Fibroblast of peridontal ligament (primary cell): ENCODE results near the gene NHP2.
A peak's percentile ranks its signal among the peaks of the same experiment; 100 is the strongest.

ENCODE experiments used
- DNase-seq: peaks from one replicate; pipeline ENCODE4 v3.0.0-alpha.2; 2010; ENCODE audit errors: extremely low read depth

The NHP2 gene

DNA sequence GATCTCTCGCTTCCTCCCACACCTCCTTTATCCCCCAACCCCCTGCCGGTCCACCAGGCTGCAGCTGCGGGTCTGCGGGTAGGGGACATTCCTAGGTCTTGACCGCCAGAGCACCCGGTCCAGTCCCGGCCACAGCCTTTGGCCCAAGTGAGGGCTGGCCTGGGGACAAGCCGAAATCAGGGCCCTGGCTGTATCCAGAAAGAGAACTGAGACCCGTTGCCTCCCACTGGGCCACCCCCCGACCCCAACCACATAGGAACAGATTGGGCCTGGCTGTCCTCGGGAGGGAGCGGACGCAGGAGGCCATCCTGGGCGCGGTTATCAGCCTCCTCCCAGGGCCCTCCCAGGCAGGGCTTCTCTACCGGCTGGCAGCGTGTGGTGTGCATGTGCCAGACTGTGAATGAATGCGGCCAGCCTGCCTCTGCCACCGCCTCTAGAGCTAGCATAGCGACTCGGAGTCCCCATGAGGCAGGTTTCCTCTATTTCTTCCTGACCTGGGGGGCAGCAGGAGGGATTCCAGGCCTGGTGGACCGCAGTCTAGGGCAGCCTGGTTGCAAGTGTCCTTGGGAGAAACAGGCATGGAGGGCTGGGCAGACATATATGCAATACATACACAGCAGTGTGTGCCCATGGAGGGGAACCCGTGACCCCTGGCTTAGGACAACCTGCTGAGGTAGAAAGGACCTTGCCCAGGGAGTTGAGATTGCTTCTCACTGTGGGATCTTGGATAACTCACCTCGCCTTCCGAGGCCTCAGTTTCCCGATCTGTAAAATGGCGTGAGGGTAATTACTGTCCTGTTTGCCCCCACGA lies 39.2 kb downstream of the NHP2 start:
- no peak for DNase-seq

DNA sequence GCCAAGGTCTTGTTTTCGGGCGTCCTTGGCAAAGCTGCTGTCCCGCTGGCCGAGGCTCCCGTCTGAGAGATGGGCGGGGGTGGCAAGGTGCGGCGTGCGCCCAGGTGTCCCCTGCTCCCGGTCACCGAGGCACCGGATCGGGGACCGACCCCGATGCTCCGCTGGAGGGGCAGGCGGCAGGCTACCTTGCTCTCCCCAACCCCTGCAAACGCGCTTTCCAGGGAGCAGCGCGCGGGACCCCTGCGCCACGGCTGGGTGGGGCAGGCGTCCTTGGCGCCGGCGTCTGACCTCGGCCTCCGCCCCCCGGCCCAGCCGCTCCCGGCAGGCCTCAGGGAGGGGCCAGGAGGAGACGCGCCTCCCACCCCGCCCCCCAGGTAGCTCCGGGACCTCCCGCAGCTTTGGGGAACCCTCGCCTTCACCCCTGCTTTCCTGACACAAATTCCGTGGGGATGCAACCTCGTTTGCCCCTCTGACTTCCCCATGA lies 39.8 kb downstream of the NHP2 start:
- DNase-seq: no peak

DNA sequence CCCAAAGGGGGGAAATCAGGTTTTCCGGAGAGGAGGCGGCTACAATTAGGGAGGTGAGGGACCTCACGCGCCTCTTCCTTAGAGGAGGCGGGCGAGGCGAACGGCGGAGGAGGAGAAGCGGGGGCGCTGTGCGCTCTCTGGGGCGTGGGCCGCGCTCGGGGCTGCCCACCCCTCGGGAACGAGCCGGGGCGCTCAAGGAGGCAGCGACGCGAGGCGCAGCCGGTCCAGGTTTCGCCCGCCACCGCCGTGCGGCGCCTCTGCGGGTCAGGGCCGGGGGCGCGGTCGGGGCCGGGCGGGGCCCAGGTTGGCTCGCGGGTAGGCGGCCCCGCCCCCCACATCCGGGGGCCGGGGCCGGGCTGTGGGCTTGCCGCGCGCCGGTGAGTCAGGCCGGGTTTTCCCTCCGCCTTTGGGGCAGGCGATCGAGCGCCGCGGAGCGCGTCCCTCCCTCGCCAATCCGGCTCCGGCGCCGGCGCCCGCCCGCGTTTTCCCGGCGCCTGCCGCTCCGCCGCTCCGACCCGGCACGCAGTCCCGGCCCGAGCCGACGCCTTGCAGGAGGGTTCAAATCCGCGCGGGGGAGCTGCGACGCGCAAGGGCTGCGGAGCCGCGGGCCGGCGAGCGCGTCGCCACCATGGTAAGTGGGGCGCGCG lies 40.4 kb downstream of the NHP2 start, which contains the start of gene N4BP3:
TSS of gene N4BP3 (plus strand) at position 392 of the 647 bp plus-strand sequence. CDS start 6,052 bp downstream, outside the sequence.
- DNase-seq: no peak

DNA sequence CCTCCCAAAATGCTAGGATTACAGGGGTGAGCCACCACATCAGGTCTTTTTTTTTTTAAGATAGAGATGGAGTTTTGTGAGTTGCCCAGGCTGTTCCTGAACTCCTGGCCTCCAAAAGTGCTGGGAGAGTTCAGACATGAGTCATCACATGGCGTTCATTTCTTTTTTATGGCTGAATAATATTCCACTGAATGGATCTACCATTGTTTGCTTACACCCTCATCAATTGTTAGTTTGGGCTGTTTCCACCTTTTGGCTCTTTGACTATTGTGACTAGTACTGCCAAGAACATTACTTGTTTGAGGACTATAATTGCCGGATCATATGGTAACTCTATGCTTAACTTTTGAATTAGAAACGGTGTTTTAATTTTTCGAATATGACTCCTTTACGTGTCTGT lies 41.1 kb downstream of the NHP2 start:
- no peak for DNase-seq

DNA sequence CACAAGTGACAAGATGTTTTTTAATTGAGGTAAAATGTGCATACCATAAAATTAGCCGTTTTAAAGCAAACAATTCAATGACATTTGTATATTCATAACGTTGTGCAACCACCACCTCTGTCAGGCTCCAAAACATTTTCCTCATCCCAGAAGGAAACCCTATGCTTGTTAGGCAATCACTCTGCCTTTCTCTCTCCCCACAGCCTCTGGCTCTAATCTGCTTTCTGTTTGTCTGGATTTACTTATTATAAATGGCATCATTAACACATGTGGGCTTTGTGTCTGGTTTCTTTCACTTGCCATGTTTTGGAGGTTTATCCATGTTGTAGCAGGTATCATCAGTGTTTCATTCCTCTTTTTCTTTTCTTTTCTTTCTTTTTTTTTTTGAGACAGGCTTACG lies 41.8 kb downstream of the NHP2 start:
- peak; percentile 81 for DNase-seq

DNA sequence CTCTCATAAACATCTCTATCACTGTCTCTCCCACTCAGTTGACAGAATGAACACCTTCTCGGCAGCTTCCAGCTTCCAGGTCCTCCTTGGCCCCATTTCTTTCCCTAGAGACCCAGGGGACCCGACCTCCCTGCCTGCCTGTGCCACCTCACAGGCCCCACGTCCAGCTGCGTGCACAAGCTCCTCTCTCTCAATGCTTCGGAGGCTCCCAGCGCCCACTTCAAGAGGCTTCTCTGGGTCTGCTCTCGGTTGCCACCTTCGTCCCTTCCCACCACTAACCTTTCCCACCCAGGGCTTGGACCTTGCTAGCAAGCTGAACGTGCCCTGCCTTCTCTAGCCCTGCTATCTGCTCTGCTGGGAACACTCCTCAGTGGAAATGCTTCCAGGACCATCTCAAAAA lies 43.2 kb downstream of the NHP2 start:
- DNase-seq: no peak

DNA sequence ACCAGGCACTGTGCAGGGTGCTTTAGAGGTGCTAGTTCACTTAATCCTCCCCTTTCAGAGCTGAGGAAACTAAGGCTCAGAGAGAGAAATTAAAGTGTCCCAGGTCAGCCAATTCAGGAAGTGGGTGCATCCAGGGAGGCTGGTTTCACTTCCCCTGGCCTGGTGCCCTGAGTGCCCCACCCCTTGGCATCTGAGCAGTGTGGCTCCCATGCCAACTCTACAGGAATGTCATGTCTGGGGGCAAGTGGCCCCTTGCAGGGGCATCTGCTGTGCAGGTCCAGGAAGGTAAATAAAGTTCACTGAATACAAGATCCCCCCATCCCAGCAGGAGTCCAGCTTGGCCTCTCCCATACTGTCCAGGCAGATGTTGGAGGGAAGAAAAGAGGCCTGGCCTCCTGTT lies 44.7 kb downstream of the NHP2 start:
- no peak for DNase-seq

DNA sequence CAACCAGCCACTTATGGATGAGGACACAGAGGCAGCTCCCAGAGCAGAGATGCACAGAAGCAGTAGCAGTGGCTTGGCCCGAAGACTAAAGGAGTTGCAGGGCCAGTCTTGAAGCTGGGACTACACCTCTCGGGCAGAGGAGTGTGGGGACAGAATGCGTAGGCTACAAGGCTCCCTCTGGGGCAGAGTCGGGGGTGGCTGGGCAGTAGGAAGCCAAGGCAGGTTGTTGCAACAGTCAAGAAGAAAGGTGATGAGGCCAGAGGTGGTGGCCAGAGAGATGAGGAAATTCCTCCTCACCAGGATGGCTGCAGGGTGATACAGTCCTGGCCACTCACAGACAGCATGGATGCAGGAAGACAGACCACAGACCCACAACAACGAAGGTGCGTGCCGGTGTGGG lies 45.2 kb downstream of the NHP2 start:
- no peak for DNase-seq

DNA sequence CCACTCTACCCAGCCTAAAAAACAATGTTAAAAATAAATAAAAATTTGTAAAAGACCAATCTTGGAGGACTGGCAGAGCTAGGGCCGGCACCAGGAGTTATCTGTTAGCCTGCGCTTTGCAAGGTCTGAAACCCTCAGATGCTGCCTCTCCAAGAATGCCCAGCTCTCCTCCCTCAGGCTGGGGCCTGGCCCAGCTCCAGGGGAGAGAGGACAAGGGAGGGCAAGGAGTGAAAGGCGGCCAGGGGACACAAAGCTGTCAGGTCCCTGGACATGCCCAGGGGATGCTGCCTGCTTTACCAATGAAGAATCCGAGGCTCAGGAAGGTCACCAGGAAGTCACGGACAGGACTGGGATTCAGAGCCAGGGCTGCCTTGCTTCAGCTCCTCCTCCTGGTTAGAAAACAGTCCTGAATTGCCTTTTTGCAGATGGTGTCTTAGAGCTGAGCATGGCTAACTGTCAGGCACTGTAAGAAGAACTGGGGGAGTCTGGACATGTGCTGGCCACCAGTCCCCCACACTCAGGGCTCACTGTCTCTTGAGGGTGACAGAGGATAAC lies 45.9 kb downstream of the NHP2 start:
- DNase-seq: no peak

DNA sequence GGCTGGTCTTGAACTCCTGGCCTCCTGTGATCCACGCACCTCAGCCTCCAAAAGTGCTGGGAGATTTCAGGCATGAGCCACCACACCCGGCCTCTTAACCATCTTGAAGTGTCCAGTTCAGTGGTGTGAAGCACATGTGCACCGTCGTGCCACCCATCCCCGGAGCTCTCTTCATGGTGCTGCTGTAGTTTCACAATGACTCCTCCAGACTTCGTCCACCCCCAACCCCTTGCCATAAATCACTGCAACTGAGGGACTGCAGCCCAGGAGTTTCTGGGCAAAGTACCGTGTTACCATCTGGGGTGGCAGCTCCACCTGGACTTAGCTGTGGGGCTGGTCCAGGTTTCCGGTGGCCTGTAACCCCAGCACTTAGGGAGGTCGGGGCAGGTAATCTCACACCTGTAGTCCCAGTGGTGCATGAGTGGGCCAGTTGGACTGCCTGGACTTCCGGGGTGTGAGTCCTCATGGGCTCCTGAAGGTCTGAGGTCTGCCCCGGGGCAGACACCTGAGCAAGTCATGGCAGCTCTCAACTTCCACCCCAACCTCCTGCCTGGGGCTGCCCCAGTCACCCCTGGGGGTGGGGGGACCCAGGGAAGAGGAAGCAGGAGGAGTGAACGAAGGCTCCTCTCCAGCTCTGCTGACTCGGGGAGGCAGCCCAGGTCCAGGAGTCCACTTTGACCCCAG lies 47.0 kb downstream of the NHP2 start:
- DNase-seq: no peak

DNA sequence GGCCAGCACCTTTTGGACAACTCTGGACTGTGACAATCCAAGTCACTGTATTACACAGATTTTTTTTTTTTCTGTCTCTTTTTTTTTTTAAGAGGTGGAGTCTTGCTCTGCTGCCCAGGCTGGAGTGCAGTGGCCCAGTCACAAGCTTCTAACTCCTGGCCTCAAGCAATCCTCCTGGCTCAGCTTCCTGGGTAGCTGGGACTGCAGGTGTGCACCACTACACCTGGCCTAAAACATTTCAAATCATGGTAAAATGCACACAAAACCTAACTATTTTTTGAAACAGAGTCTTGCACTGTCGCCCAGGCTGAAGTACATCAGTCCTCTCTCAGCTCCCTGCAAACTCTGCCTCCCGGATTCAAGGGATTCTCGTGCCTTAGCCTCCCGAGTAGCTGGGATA lies 47.6 kb downstream of the NHP2 start:
- no peak for DNase-seq

DNA sequence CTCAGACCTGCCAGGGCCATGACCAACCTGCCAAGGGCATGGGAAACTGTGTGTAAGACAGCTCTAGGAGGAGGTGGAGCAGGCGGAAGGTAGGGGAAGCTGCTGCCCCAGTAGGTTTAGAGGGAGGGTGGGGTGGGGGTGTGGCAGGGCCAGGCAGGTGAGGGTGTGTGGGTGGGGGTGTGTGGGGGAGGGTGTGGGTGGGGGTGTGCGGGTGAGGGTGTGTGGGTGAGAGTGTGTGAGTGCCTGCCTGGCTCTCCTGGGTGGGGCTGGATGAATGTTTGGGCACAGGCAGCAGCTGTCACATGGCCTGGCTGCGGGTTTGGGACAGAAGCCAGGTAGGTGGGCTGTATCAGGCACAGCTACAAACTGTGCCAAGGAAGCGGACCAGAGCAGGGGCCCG lies 49.2 kb downstream of the NHP2 start:
- no peak for DNase-seq

DNA sequence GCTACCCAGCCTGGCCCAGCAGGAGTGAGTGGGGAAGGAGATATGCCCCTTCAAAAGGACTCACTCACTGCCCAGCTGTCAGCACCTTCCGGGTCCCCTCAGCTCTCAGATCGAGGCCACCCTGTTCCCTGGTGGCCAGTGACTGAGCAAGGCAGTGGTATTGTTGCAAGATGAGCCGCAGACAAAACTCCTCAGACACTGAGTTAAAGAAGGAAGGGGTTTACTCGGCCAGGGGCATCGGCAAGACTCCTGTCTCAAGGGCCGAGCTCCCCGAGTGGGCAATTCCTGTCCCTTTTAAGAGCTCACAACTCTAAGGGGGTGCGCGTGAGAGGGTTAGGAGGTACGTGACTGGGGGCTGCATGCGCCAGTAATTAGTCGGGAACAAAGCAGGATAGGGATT lies 50.1 kb downstream of the NHP2 start:
- DNase-seq: no peak
